Fibroblast of pulmonary artery (primary cell): ENCODE results near the gene TTC8.
"Not testable (repeated sequence)": the region's sequence is repeated elsewhere in the genome, so short reads cannot be mapped to it uniquely, and the experiment has no call there.

Source experiments
- DNase-seq: peaks from one replicate; pipeline ENCODE4 v3.0.0-alpha.2; 2010; ENCODE audit warnings: low read depth
- H3K4me3 ChIP-seq: replicated peaks from 2 replicates; pipeline ENCODE4 v1.5.1; 2011; ENCODE audit warnings: low read depth, mild to moderate bottlenecking, control low read depth, low read length, moderate library complexity
- CTCF ChIP-seq: IDR thresholded peaks from 2 replicates; pipeline ENCODE4 v1.5.1; 2011; ENCODE audit warnings: mild to moderate bottlenecking, control low read depth, low read length, inconsistent platforms; ENCODE audit errors: missing control alignments

Gene TTC8

GRCh38 chr14:88848571-88848970 lies 24.1 kb downstream of the TTC8 start:
- no peak overlapping the region for H3K4me3 ChIP-seq
- TF ChIP-seq CTCF: no peak
- DNase-seq: peak; percentile 17

DNA sequence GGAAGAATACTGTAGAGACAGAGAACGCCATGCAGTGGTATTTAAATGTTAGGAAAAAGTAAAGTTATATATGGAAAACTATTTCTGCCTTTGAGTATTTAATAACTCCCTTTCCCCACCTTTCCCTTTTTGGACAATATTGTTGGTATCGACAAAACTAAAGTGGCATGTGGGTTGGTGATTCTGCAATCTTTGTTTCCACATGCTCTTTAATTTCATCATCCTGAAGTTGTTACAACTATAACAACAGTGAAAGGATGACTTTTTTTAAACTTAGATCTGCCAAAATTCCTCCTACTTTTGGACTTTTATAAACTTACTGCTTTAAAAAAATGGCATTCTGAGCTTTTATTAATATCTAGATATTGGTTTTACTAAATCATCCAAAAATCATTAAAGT lies 25.3 kb downstream of the TTC8 start:
- H3K4me3 ChIP-seq: no peak overlapping the region
- DNase-seq: peak; percentile 28
- no peak for TF ChIP-seq CTCF

DNA sequence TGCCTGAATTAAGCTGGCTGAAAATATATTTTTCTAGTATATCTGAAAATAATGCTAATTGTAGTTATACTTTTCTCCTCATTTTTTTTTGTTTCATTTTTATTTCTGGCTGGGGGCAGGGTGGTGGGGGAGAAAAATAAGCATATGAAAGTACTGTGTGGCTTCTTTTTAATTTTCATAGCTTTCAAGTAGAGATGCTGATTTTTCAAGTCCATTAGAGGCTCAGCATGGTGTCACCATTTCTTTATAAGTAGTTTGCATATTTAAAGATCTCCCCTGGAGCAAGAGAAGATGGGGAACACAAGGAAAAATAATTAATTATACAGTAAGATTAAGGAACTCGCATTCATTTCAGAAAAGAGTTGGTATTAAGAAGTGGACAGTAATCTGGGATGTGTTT lies 27.1 kb downstream of the TTC8 start:
- no peak for TF ChIP-seq CTCF
- no peak for DNase-seq
- no peak overlapping the region for H3K4me3 ChIP-seq

DNA sequence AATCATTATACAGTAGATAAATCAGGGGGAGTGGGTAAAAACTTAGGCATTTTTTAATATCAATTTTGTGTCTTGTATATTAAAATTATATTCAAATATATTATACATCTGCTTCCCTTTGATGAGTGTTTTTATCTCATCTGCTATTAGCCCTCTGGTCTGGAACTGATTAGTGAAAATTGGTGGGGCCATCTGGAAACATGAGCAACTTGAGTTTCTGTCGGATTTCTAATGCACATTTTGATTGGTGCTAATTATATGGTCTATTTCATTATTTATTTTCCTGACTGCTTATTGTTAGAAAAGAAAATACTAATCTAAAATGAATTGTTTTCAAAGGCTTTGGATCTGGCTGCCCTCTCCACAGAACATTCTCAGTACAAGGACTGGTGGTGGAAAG lies 28.2 kb downstream of the TTC8 start:
- TF ChIP-seq CTCF: no peak
- H3K4me3 ChIP-seq: no peak overlapping the region
- no peak for DNase-seq

- TF ChIP-seq CTCF: no peak
- no peak overlapping the region for H3K4me3 ChIP-seq
- DNase-seq: no peak
Measured at GRCh38 chr14:88853129-88853528, 28.7 kb downstream of the TTC8 start.

- H3K4me3 ChIP-seq: no peak overlapping the region
- no peak for TF ChIP-seq CTCF
- no peak for DNase-seq
Measured at GRCh38 chr14:88856786-88857366, 32.4 kb downstream of the TTC8 start.

DNA sequence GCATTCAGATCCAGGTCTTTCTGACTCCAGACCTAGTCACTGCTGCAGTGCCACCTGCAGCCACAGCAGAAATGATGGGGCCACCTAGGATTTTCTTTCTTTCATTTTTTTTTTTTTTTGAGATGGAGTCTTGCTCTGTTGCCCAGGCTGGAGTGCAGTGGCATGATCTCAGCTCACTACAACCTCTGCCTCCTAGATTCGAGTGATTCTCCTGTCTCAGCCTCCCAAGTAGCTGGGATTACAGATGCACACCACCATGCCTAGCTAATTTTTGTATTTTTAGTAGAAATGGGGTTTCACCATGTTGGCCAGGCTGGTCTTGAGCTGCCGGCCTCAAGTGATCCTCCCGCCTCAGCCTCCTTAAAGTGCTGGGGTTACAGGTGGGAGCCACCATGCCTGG lies 33.4 kb downstream of the TTC8 start:
- DNase-seq: not testable (repeated sequence)

GRCh38 chr14:88859118-88859517 lies 34.7 kb downstream of the TTC8 start:
- not testable (repeated sequence) for H3K4me3 ChIP-seq

More for the DNA sequence above, 33.4 kb downstream of the TTC8 start:
- H3K4me3 ChIP-seq: not testable (repeated sequence)

More at GRCh38 chr14:88859118-88859517, 34.7 kb downstream of the TTC8 start:
- not testable (repeated sequence) for DNase-seq
